ENCODE measurements around the gene KCNF1.

KCNF1 gene

GRCh38 chr2:10904455-10904854, 7.3 kb upstream of the KCNF1 start:
- H3K4me3 ChIP-seq (ENCODE audit: low read depth, low read length) = no peak overlapping the region
- TF ChIP-seq MAX (IDR thresholded peaks at IDR 0.05; ENCODE audit: low read depth, low read length) (no peak), CTCF (IDR thresholded peaks at IDR 0.05; ENCODE audit: low read depth, low read length) (no peak), MYC (IDR thresholded peaks at IDR 0.05; ENCODE audit: low read depth, low read length) (no peak), POLR2A (IDR thresholded peaks at IDR 0.05; ENCODE audit: extremely low read depth, insufficient read length) (no peak)
- no peak for DNase-seq (ENCODE audit: low read depth)

GRCh38 chr2:10905006-10905861, 6.5 kb upstream of the KCNF1 start:
- no peak overlapping the region for H3K4me3 ChIP-seq (ENCODE audit: low read depth, low read length)
- no peak for TF ChIP-seq MYC (IDR thresholded peaks at IDR 0.05; ENCODE audit: low read depth, low read length)
- no peak for TF ChIP-seq MAX (IDR thresholded peaks at IDR 0.05; ENCODE audit: low read depth, low read length)
- TF ChIP-seq POLR2A (IDR thresholded peaks at IDR 0.05; ENCODE audit: extremely low read depth, insufficient read length) = no peak
- TF ChIP-seq CTCF (IDR thresholded peaks at IDR 0.05; ENCODE audit: low read depth, low read length) = no peak
- no peak for DNase-seq (ENCODE audit: low read depth)

- no peak for DNase-seq (ENCODE audit: low read depth)
- TF ChIP-seq POLR2A (IDR thresholded peaks at IDR 0.05; ENCODE audit: extremely low read depth, insufficient read length) = no peak
- no peak for TF ChIP-seq CTCF (IDR thresholded peaks at IDR 0.05; ENCODE audit: low read depth, low read length)
- TF ChIP-seq MYC (IDR thresholded peaks at IDR 0.05; ENCODE audit: low read depth, low read length) = no peak
- no peak for TF ChIP-seq MAX (IDR thresholded peaks at IDR 0.05; ENCODE audit: low read depth, low read length)
- no peak overlapping the region for H3K4me3 ChIP-seq (ENCODE audit: low read depth, low read length)
Observed at GRCh38 chr2:10905862-10906143, 5.9 kb upstream of the KCNF1 start.

GRCh38 chr2:10906926-10907625, 4.7 kb upstream of the KCNF1 start:
- TF ChIP-seq MAX (IDR thresholded peaks at IDR 0.05; ENCODE audit: low read depth, low read length) = no peak
- no peak for TF ChIP-seq POLR2A (IDR thresholded peaks at IDR 0.05; ENCODE audit: extremely low read depth, insufficient read length)
- TF ChIP-seq MYC (IDR thresholded peaks at IDR 0.05; ENCODE audit: low read depth, low read length) = no peak
- TF ChIP-seq CTCF (IDR thresholded peaks at IDR 0.05; ENCODE audit: low read depth, low read length) = no peak
- no peak overlapping the region for H3K4me3 ChIP-seq (ENCODE audit: low read depth, low read length)
- DNase-seq (ENCODE audit: low read depth) = no peak

GRCh38 chr2:10908195-10908594, 3.5 kb upstream of the KCNF1 start:
- H3K4me3 ChIP-seq (ENCODE audit: low read depth, low read length) = no peak overlapping the region
- TF ChIP-seq POLR2A (IDR thresholded peaks at IDR 0.05; ENCODE audit: extremely low read depth, insufficient read length) (no peak), CTCF (IDR thresholded peaks at IDR 0.05; ENCODE audit: low read depth, low read length) (no peak), MAX (IDR thresholded peaks at IDR 0.05; ENCODE audit: low read depth, low read length) (no peak), MYC (IDR thresholded peaks at IDR 0.05; ENCODE audit: low read depth, low read length) (no peak)
- no peak for DNase-seq (ENCODE audit: low read depth)

Measured in NB4 (cell line).